Lung (tissue), 12 donors: Measurements from ENCODE around the gene CCDC178. TPM values are rescaled to one million over a fixed set of nuclear protein-coding genes. Genes with fewer than 3 reads are reported as not detected.

ENCODE experiments used
- ATAC-seq: fragments of 200-7000 bp; cut with Tn5 transposase; one replicate; pipeline ENCODE4 v1.9.1; 2020; ENCODE audit warnings: moderate number of reproducible peaks; ENCODE audit not compliant: insufficient read depth, low FRiP score
- DNase-seq, 3 donors: peaks; one replicate each; pipeline ENCODE4 v3.0.0-alpha.2; 2013 to 2017
- H3K27ac ChIP-seq, 2 donors: one replicate each; pipeline ENCODE4 v1.5.1; 2013; ENCODE audit warnings: mild to moderate bottlenecking in 2 of 2, moderate library complexity in 2 of 2, control low read depth in 1 of 2, inconsistent platforms in 1 of 2, low read depth in 1 of 2, low read length in 1 of 2
- H3K27me3 ChIP-seq, 3 donors: one replicate each; pipeline ENCODE4 v1.5.1; 2013; ENCODE audit warnings: low read length in 2 of 3; ENCODE audit not compliant: control insufficient read depth in 3 of 3, insufficient read depth in 3 of 3
- H3K36me3 ChIP-seq, 4 donors: one replicate each; pipeline ENCODE4 v1.5.1; 2013; ENCODE audit warnings: low read length in 4 of 4, mild to moderate bottlenecking in 1 of 4, moderate library complexity in 1 of 4; ENCODE audit not compliant: control insufficient read depth in 4 of 4, insufficient read depth in 4 of 4
- H3K4me1 ChIP-seq, 5 donors: one replicate each; pipeline ENCODE4 v1.5.1; 2013; ENCODE audit warnings: low read length in 5 of 5, mild to moderate bottlenecking in 2 of 5, moderate library complexity in 1 of 5; ENCODE audit not compliant: control insufficient read depth in 5 of 5, insufficient read depth in 5 of 5
- H3K4me3 ChIP-seq: one replicate; pipeline ENCODE4 v1.5.1; 2013; ENCODE audit warnings: mild to moderate bottlenecking, control low read depth, moderate library complexity
- H3K9ac ChIP-seq, 2 donors: one replicate each; pipeline ENCODE4 v1.5.1; 2013; ENCODE audit warnings: low read length in 2 of 2, control low read depth in 1 of 2; ENCODE audit not compliant: insufficient read depth in 1 of 2
- H3K9me3 ChIP-seq, 4 donors: one replicate each; pipeline ENCODE4 v1.5.1; 2013; ENCODE audit warnings: low read length in 3 of 4, mild to moderate bottlenecking in 1 of 4, moderate library complexity in 1 of 4; ENCODE audit not compliant: control insufficient read depth in 4 of 4, insufficient read depth in 3 of 4
- WGBS, 2 donors: extraction: QIAGEN DNeasy Blood & Tissue Kit; methylation state at CpG; one replicate each; pipeline ENCODE4 v1.1.7; 2013; 5-methylcytosine and 5-hydroxymethylcytosine counted together
- polyA plus RNA-seq, 2 donors: library from polyadenylated mRNA; stranded (reverse); fragments of 200-250 nt; gene quantifications; one replicate each; pipeline ENCODE4 v1.2.1, GENCODE V29; 2013
- total RNA-seq, 2 donors: library from RNA; depleted of rRNA in 1 of 2; stranded (reverse); fragments of >200 nt in 1 of 2; gene quantifications; one replicate each; pipeline ENCODE4 v1.2.1, GENCODE V29; 2014 to 2021
- TF ChIP-seq, protein P1 (sequence below): IDR thresholded peaks from 2 replicates; pipeline ENCODE4 v1.5.1; 2012; ENCODE audit warnings: mild to moderate bottlenecking; ENCODE audit errors: control extremely low read depth, extremely low read depth
- donor health status: control.
- donor health status: control.
- donor health status: Bipolar disorder and iron deficiency.
- donor health status: healthy.
- donor health status: DM: yes; HTN: yes; CAD: no.

Gene CCDC178
- total and polyA plus RNA-seq, 4 donors = 0.08 to 1.1 (median 0.77) TPM

- Histone ChIP-seq H3K27me3 (no peaks in the 10 kb centered on the region), H3K4me1 (no peaks in the 10 kb centered on the region), H3K9ac (no peak overlapping the region), H3K4me3 (no peak overlapping the region), H3K9me3 (peaks cover 0 to 1% (median 0%) of the 10 kb centered on the region in 4 donors), H3K27ac (no peak overlapping the region), H3K36me3 (no peaks in the 10 kb centered on the region)
- ATAC-seq (no peak), DNase-seq (no peak)
- TF ChIP-seq, protein P1, sequence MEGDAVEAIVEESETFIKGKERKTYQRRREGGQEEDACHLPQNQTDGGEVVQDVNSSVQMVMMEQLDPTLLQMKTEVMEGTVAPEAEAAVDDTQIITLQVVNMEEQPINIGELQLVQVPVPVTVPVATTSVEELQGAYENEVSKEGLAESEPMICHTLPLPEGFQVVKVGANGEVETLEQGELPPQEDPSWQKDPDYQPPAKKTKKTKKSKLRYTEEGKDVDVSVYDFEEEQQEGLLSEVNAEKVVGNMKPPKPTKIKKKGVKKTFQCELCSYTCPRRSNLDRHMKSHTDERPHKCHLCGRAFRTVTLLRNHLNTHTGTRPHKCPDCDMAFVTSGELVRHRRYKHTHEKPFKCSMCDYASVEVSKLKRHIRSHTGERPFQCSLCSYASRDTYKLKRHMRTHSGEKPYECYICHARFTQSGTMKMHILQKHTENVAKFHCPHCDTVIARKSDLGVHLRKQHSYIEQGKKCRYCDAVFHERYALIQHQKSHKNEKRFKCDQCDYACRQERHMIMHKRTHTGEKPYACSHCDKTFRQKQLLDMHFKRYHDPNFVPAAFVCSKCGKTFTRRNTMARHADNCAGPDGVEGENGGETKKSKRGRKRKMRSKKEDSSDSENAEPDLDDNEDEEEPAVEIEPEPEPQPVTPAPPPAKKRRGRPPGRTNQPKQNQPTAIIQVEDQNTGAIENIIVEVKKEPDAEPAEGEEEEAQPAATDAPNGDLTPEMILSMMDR = no peak
Observed at GRCh38 chr18:33194793-33195192, 245.7 kb downstream of the CCDC178 start.

DNA sequence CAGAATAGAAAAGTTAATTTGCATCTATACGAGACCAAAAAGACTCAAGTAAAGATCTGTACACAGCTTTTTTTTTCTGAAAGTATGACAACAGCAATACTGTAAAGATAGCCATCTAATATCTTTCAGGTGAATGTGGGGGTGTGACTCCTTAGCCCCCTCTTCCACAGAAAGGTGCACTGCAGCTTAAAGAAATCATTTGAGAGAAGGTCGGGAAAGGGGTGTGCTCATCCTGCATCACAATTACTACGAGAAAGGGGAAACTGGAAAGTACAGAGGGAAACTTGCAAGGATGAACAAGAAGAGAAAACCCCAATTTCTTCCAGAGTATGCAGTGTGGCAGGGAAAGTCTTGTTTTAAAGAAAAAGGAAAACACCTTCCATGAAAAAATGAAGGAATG, 255.6 kb downstream of the CCDC178 start:
- no peak for DNase-seq
- WGBS, 2 donors = 75 to 76% methylated on average over 3 of the region's 3 CpGs
- ATAC-seq = no peak

GRCh38 chr18:33184175-33184574, 256.3 kb downstream of the CCDC178 start:
- no peak for ATAC-seq
- H3K9me3 ChIP-seq = no peaks in the 10 kb centered on the region
- H3K36me3 ChIP-seq = no peaks in the 10 kb centered on the region
- TF ChIP-seq, protein P1 = no peak
- no peaks in the 10 kb centered on the region for H3K4me1 ChIP-seq
- H3K27ac ChIP-seq = no peak overlapping the region
- no peak overlapping the region for H3K4me3 ChIP-seq
- H3K27me3 ChIP-seq = no peaks in the 10 kb centered on the region
- no peak overlapping the region for H3K9ac ChIP-seq
- 25 to 31% methylated on average over 3 of the region's 3 CpGs for WGBS, 2 donors
- no peak for DNase-seq

More for the DNA sequence above, 255.6 kb downstream of the CCDC178 start:
- peaks cover 0 to 2% (median 0%) of the 10 kb centered on the region in 4 donors for H3K9me3 ChIP-seq
- H3K27ac ChIP-seq = no peak overlapping the region
- no peaks in the 10 kb centered on the region for H3K36me3 ChIP-seq
- no peaks in the 10 kb centered on the region for H3K27me3 ChIP-seq
- TF ChIP-seq, protein P1 = no peak
- H3K4me3 ChIP-seq = no peak overlapping the region
- no peaks in the 10 kb centered on the region for H3K4me1 ChIP-seq
- H3K9ac ChIP-seq = no peak overlapping the region

DNA sequence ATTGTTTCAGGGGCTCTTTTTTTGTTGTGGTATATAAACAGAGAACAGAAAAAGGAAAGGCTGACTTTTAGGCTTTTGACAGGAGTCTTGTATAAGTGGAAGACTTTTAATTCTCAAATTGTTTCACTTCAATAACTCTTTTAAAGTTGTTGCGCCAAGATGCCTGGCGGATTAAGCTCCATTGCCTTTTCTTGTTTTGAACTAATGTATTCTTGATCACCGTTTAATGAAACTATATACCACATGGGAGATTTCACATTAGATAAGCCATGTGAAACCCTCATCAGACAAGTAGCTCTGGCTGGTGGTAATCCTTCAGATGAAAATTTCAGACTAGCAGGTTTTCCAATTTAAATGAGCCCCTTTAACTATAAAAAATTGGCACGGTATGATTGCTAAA, 257.4 kb downstream of the CCDC178 start:
- Histone ChIP-seq H3K36me3 (no peaks in the 10 kb centered on the region), H3K4me3 (no peak overlapping the region), H3K9me3 (no peaks in the 10 kb centered on the region), H3K27me3 (no peaks in the 10 kb centered on the region), H3K4me1 (no peaks in the 10 kb centered on the region), H3K9ac (no peak overlapping the region), H3K27ac (no peak overlapping the region)
- TF ChIP-seq, protein P1 = no peak
- DNase-seq = no peak
- WGBS, 2 donors = 85 to 89% methylated on average over 4 of the region's 4 CpGs
- no peak for ATAC-seq
